WERI-Rb-1 (cell line): ENCODE results near the gene XAF1.

ENCODE experiments used
- DNase-seq: peaks from one replicate; pipeline ENCODE4 v3.0.0-alpha.2; 2020
- H3K27ac ChIP-seq: fragments of 250-450 bp; sonication (Bioruptor Pico); 2 replicates; pipeline ENCODE4 v1.5.1; 2020; ENCODE audit warnings: mild to moderate bottlenecking, moderate library complexity
- H3K27me3 ChIP-seq: fragments of 250-450 bp; sonication (Bioruptor Pico); 2 replicates; pipeline ENCODE4 v1.5.1; 2021; ENCODE audit warnings: mild to moderate bottlenecking, low read depth, moderate library complexity; ENCODE audit not compliant: insufficient read depth, severe bottlenecking
- H3K36me3 ChIP-seq: fragments of 250-450 bp; sonication (Bioruptor Pico); 2 replicates; pipeline ENCODE4 v1.5.1; 2020; ENCODE audit warnings: mild to moderate bottlenecking, moderate library complexity
- H3K4me3 ChIP-seq: 2 replicates; pipeline ENCODE4 v1.5.1; 2011; ENCODE audit warnings: low read depth, mild to moderate bottlenecking, control low read depth, low read length
- H3K9me3 ChIP-seq: fragments of 250-450 bp; sonication (Bioruptor Pico); 2 replicates; pipeline ENCODE4 v1.5.1; 2021; ENCODE audit warnings: mild to moderate bottlenecking, moderate library complexity; ENCODE audit not compliant: severe bottlenecking
- TF ChIP-seq, protein P1 (sequence below): IDR thresholded peaks from 2 replicates; pipeline ENCODE4 v1.5.1; 2011; ENCODE audit warnings: low read depth, mild to moderate bottlenecking, control low read depth, inconsistent platforms, low read length

The XAF1 gene

DNA sequence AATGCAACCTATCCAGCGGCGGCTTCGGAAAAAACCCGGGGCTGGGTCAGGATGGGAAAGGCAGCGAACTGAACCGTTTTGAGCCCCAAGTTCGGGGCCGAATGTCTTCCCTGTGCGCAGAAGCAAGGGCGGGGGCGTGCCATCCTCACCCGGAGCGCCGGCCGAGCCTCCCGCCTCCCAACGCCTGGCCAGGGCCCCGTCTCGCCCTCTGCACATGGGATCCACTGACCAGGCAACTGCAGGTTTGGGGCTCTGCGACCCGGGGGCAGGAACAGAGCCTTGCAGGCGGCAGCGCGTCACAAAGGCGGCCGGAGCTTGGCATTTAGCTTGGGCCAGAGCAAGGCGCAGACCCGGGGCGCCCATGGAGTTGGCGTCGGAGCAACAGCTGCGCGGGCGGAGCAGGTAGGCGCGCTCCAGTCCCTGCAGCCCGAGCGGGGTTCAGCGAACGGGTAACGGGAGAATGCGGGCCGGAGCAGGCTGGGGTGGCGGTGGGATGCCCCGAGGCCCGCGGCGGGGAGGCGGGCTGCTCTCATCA, 20.1 kb downstream of the XAF1 start, which contains the start of gene FBXO39:
FBXO39 (plus strand) TSS at position 345 of the 535 bp plus-strand sequence. CDS start 3,654 bp downstream, outside the sequence.
- Histone ChIP-seq H3K36me3 (no peaks in the 10 kb centered on the region), H3K4me3 (no peak within 1 kb of the TSS), H3K27ac (no peak within 1 kb of the TSS), H3K27me3 (peaks cover 92% of the 10 kb centered on the region), H3K9me3 (peaks cover 7% of the 10 kb centered on the region)
- DNase-seq = no peak
- TF ChIP-seq, protein P1, sequence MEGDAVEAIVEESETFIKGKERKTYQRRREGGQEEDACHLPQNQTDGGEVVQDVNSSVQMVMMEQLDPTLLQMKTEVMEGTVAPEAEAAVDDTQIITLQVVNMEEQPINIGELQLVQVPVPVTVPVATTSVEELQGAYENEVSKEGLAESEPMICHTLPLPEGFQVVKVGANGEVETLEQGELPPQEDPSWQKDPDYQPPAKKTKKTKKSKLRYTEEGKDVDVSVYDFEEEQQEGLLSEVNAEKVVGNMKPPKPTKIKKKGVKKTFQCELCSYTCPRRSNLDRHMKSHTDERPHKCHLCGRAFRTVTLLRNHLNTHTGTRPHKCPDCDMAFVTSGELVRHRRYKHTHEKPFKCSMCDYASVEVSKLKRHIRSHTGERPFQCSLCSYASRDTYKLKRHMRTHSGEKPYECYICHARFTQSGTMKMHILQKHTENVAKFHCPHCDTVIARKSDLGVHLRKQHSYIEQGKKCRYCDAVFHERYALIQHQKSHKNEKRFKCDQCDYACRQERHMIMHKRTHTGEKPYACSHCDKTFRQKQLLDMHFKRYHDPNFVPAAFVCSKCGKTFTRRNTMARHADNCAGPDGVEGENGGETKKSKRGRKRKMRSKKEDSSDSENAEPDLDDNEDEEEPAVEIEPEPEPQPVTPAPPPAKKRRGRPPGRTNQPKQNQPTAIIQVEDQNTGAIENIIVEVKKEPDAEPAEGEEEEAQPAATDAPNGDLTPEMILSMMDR = no peak

DNA sequence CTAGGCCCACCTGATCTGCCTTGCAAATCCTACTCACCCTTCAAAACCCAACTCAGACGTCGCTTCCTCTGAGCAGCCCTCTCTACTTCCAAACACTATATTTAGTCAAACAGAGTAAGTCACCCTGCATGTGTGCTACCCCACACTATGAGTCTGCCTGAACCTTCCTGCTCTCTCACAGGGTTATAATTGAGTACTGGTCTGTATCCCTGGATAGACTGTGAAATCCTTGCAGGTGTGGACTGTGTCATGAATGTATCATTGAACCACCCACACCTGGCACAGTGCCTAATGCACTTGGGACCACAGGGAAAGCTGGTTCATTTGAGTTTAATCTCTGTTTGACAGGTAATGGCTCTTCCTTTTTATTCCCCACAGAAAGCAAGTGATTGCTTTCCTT, 23.6 kb downstream of the XAF1 start:
- TF ChIP-seq, protein P1 = no peak
- DNase-seq = no peak
- H3K36me3 ChIP-seq = no peaks in the 10 kb centered on the region
- no peak overlapping the region for H3K4me3 ChIP-seq
- H3K27me3 ChIP-seq = peaks cover 88% of the 10 kb centered on the region
- H3K27ac ChIP-seq = no peak overlapping the region
- H3K9me3 ChIP-seq = peaks cover 3% of the 10 kb centered on the region

DNA sequence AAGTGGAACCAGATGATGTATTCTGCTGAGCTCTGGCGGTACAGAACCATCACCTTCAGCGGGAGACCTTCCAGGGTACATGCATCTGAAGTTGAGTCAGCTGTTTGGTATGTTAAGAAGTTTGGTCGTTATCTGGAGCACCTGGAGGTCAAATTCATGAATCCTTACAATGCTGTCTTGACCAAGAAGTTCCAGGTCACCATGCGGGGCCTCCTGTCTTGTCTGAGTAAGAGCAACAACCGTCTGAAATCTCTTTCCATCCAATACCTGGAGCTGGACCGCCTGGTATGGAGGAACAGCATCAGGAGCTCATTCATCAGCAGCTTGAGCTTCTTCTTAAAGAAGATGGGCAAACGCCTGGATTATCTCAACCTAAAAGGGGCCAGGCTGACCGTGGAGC, 24.2 kb downstream of the XAF1 start:
- peaks cover 3% of the 10 kb centered on the region for H3K9me3 ChIP-seq
- H3K27me3 ChIP-seq = peaks cover 86% of the 10 kb centered on the region
- TF ChIP-seq, protein P1 = no peak
- no peak overlapping the region for H3K4me3 ChIP-seq
- no peak for DNase-seq
- no peak overlapping the region for H3K27ac ChIP-seq
- no peaks in the 10 kb centered on the region for H3K36me3 ChIP-seq

DNA sequence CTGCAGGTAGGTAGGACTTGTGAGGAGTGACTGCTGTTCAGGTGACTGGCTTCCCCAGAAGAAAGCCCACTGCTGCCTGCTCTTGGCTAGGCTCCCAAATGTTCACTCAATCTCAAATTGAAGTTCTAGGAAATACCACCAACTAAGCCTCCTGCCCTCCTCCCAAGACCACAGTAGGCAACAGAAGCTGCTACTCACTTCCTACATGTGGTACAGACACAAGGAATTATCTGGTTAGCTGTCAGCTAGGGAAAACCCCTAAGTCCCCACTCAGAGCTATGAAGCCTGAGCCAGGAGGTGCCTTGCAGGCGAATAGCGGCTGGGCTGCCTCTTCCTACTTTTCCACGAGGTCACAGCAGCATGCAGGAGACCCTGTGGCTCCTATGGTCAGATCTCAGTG, 25.0 kb downstream of the XAF1 start:
- Histone ChIP-seq H3K4me3 (no peak overlapping the region), H3K27me3 (peaks cover 86% of the 10 kb centered on the region), H3K36me3 (no peaks in the 10 kb centered on the region), H3K27ac (no peak overlapping the region), H3K9me3 (peaks cover 3% of the 10 kb centered on the region)
- TF ChIP-seq, protein P1 = no peak
- no peak for DNase-seq

DNA sequence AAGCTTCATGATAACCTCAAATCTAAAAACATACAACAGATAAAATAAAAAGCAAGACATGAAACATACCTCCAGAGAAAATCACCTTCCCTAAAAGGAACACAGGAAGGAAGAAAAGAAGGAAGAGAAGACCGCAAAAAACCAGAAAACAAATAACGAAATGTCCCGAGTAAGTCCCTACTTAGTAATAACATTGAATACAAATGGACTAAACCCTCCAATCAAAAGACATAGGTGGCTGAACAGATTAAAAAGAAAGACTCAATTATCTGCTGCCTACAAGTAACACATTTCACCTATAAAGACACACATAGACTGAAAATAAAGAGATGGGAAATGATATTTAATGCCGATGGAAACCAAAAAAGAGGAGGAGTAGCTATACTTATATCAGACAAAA, 26.4 kb downstream of the XAF1 start:
- Histone ChIP-seq H3K27ac (no peak overlapping the region), H3K36me3 (no peaks in the 10 kb centered on the region), H3K27me3 (peaks cover 85% of the 10 kb centered on the region), H3K4me3 (no peak overlapping the region), H3K9me3 (no peaks in the 10 kb centered on the region)
- no peak for DNase-seq
- TF ChIP-seq, protein P1 = no peak

DNA sequence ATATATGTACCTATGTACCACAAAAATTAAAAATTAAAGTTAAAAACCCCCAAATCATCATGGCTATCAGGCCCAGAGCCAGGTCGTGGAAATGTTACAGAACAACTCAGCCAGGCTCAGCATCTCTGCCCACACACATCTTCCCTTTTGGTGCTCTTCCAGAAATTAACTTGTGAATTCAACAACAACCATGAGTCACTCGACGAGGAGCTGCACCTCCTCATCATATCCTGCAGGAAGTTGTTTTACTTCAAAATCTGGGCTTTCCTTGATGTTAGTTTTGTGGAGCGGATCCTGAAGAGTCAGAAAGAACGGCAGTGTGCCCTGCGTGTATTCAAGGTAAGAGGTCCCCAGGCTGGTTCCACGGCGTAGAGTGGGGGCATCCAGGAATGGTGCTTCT, 30.8 kb downstream of the XAF1 start:
- Histone ChIP-seq H3K36me3 (no peaks in the 10 kb centered on the region), H3K27ac (no peak overlapping the region), H3K27me3 (peaks cover 82% of the 10 kb centered on the region), H3K4me3 (no peak overlapping the region), H3K9me3 (no peaks in the 10 kb centered on the region)
- DNase-seq = no peak
- TF ChIP-seq, protein P1 = no peak
